Measurements from ENCODE around the gene RNF41. TPM values are rescaled to one million over a fixed set of nuclear protein-coding genes. Genes with fewer than 3 reads are reported as not detected.

The RNF41 gene
- total RNA-seq, 6 experiments from 2014 or later = 10.6 to 23.0 (median 12.3) TPM

DNA sequence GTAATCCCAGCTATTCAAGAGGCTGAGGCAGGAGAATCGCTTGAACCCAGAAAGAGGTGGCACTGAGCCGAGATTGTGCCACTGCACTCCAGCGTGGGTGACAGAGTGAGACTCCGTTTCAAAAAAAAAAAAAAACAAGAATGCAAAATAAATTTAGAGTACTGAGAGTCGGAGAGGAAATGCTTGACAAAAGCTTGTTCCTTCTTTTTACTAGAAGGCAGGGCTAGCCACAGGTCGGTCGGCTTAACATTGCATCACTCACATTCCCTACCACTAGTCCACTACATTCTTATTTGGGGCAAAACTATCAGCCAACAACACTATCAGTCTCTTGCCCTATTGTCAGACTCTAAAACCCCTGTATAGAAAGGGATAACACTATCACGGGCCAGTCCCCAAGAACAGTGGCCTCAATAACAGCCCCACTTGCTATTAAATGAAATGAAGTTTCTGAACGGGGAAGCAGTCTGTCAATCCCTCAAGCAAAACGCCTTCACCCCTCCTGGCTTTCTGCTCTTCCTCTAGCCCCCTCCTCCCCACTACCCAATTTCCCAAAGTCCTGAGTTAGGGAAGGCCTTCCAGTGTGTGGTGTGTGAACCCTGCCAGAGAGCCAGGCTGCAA is 1.0 kb downstream of the RNF41 start:
- peak overlapping the region; percentile 49 to 78 (median 55) for H3K4me3 ChIP-seq
- H3K9me3 ChIP-seq = no peaks in the 10 kb centered on the region
- H3K4me1 ChIP-seq = peaks cover 0 to 24% (median 7%) of the 10 kb centered on the region in 4 donors
- no peak for TF ChIP-seq POLR2A (IDR thresholded peaks at IDR 0.05)
- TF ChIP-seq, protein P1, sequence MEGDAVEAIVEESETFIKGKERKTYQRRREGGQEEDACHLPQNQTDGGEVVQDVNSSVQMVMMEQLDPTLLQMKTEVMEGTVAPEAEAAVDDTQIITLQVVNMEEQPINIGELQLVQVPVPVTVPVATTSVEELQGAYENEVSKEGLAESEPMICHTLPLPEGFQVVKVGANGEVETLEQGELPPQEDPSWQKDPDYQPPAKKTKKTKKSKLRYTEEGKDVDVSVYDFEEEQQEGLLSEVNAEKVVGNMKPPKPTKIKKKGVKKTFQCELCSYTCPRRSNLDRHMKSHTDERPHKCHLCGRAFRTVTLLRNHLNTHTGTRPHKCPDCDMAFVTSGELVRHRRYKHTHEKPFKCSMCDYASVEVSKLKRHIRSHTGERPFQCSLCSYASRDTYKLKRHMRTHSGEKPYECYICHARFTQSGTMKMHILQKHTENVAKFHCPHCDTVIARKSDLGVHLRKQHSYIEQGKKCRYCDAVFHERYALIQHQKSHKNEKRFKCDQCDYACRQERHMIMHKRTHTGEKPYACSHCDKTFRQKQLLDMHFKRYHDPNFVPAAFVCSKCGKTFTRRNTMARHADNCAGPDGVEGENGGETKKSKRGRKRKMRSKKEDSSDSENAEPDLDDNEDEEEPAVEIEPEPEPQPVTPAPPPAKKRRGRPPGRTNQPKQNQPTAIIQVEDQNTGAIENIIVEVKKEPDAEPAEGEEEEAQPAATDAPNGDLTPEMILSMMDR (IDR thresholded peaks at IDR 0.05) = no peak
- ATAC-seq (peak in 1 of 4 donors; percentile 2), DNase-seq (no peak)
- H3K36me3 ChIP-seq = peaks cover 0 to 5% (median 0%) of the 10 kb centered on the region in 4 donors
- intact Hi-C loops (cut with DNase I) = no loop called here
- 16% methylated on average over 8 of the region's 10 CpGs for WGBS (ENCODE audit: insufficient coverage, low coverage, low lambda C conversion rate, missing lambda C conversion rate)
- peak overlapping the region; percentile 91 to 97 (median 91) for H3K27ac ChIP-seq
- H3K27me3 ChIP-seq = no peaks in the 10 kb centered on the region

DNA sequence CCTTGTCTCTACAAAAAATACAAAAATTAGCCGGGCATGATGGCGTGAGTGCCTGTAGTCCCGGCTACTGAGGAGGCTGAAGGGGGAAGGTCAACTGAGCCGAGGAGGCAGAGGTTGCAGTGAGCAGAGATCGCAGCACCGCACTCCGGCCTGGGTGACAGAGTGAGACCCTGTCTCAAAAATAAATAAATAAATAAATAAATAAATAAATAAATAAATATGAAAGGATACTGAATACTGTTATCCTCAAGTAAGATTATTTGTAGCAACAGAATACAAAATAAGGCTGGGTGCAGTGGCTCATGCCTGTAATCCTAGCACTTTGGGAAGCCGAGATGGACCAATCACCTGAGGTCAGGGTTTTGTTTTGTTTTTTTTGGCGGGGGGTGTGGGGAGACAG is 1.9 kb downstream of the RNF41 start:
- TF ChIP-seq, protein P1 (IDR thresholded peaks at IDR 0.05) = no peak
- no peak for TF ChIP-seq POLR2A (IDR thresholded peaks at IDR 0.05)
- ATAC-seq (no peak), DNase-seq (no peak)
- WGBS (ENCODE audit: insufficient coverage, low coverage, low lambda C conversion rate, missing lambda C conversion rate) = 69% methylated on average over 5 of the region's 9 CpGs
- Histone ChIP-seq H3K4me3 (no peak overlapping the region), H3K4me1 (peaks cover 0 to 24% (median 7%) of the 10 kb centered on the region in 4 donors), H3K27me3 (no peaks in the 10 kb centered on the region), H3K36me3 (peaks cover 0 to 10% (median 2%) of the 10 kb centered on the region in 4 donors), H3K27ac (no peak overlapping the region), H3K9me3 (no peaks in the 10 kb centered on the region)
- intact Hi-C loops (cut with DNase I) = no loop called here

DNA sequence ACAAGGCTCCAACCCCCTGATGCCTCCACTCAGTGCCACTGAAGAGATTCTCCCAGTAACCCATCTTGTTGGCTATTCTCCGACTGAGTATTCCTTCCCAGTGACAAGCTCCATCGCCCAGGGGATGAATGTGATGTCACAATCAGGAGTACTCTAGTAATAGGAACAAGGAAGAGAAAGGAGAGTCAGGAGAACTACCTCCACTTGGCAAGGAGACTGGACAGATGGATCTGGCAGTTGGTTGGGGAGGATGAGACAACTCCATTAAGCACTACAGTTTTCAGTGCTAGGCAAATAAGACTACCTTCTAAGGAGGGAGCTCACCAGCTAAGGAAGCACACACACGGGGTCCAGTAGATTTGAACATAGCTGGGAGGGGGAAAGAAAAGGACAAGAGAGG is 5.3 kb downstream of the RNF41 start:
- ATAC-seq = no peak
- Histone ChIP-seq H3K36me3 (peaks cover 4 to 40% (median 15%) of the 10 kb centered on the region in 4 donors), H3K4me3 (no peak overlapping the region), H3K9me3 (no peaks in the 10 kb centered on the region), H3K4me1 (peaks cover 0 to 9% (median 0%) of the 10 kb centered on the region in 4 donors), H3K27ac (no peak overlapping the region), H3K27me3 (no peaks in the 10 kb centered on the region)
- TF ChIP-seq, protein P1 (IDR thresholded peaks at IDR 0.05) = no peak
- TF ChIP-seq POLR2A (IDR thresholded peaks at IDR 0.05) = no peak
- 85% methylated on average over 2 of the region's 3 CpGs for WGBS (ENCODE audit: insufficient coverage, low coverage, low lambda C conversion rate, missing lambda C conversion rate)
- no peak for DNase-seq
- intact Hi-C loops (cut with DNase I) = no loop called here

DNA sequence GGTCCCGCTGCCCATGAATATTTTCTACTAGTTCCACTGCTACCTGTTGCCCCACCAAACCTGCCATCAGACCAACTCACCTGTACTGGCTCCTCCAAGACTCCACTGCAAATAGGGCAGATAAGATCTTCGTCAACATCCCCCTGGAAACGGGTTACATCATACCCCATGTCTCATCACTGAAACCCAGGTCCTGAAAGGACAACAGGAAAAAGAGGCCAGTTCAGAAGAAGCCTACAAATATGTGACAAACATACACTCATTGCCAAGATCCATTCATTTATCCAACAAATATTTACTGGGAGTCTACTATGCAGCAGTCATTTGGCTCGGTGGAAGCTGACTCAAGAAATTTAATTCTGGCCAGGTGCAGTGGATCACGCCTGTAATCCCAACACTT is 7.8 kb downstream of the RNF41 start:
- ATAC-seq = peak in 1 of 4 donors; percentile 73
- intact Hi-C loops (cut with DNase I) = no loop called here
- no peaks in the 10 kb centered on the region for H3K9me3 ChIP-seq
- 73% methylated on average over 5 of the region's 5 CpGs for WGBS (ENCODE audit: insufficient coverage, low coverage, low lambda C conversion rate, missing lambda C conversion rate)
- H3K4me3 ChIP-seq = no peak overlapping the region
- H3K4me1 ChIP-seq = no peaks in the 10 kb centered on the region
- no peaks in the 10 kb centered on the region for H3K27me3 ChIP-seq
- no peak overlapping the region for H3K27ac ChIP-seq
- DNase-seq = no peak
- peaks cover 12 to 64% (median 24%) of the 10 kb centered on the region in 4 donors for H3K36me3 ChIP-seq
- TF ChIP-seq POLR2A (IDR thresholded peaks at IDR 0.05) = no peak

DNA sequence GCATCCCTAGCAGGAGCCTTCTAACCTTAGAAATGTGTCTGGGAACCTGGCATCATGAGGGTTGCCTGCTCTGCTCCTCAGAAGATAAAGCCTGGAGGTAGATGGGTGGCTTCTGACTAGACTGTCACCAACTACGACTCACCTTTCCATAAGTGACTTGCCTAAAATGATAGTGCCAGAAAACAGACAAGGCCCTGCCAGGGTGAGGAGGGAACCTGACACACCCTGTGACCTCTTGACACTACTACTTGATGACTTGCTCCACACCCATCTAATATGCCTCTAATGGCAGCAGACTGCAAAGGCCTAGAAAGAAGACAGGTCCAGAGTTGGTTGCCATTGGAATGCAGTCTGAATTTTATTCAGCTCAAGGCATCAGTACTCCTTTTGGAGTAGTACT is 9.4 kb downstream of the RNF41 start:
- DNase-seq (no peak), ATAC-seq (no peak)
- no peak overlapping the region for H3K4me3 ChIP-seq
- no peaks in the 10 kb centered on the region for H3K9me3 ChIP-seq
- no peak for TF ChIP-seq POLR2A (IDR thresholded peaks at IDR 0.05)
- TF ChIP-seq, protein P1 (IDR thresholded peaks at IDR 0.05) = no peak
- H3K36me3 ChIP-seq = peaks cover 12 to 75% (median 31%) of the 10 kb centered on the region in 4 donors
- no peaks in the 10 kb centered on the region for H3K27me3 ChIP-seq
- 100% methylated on average over 1 of the region's 1 CpG for WGBS (ENCODE audit: insufficient coverage, low coverage, low lambda C conversion rate, missing lambda C conversion rate)
- no peaks in the 10 kb centered on the region for H3K4me1 ChIP-seq
- no peak overlapping the region for H3K27ac ChIP-seq
- intact Hi-C loops (cut with DNase I) = no loop called here

All from right lobe of liver (tissue), 6 donors.